GM18951 (cell line): ENCODE data around the gene RASAL2.
"Not testable (repeated sequence)": the region's sequence is repeated elsewhere in the genome, so short reads cannot be mapped to it uniquely, and the experiment has no call there.

ENCODE experiments used
- POLR2A ChIP-seq: IDR thresholded peaks from 4 replicates; pipeline ENCODE4 v1.6.1; 2011; ENCODE audit warnings: mild to moderate bottlenecking; ENCODE audit not compliant: insufficient read length, insufficient read depth; ENCODE audit errors: extremely low read depth
- in situ Hi-C: fragments of 300-500 bp; cut with MboI; formaldehyde crosslinking; loops from one replicate; pipeline ENCODE4 v1.12.0; 2022; ENCODE audit warnings: low sequenced_read_pairs, mixed read lengths, inconsistent platforms; ENCODE audit not compliant: unreplicated experiment

Gene RASAL2

DNA sequence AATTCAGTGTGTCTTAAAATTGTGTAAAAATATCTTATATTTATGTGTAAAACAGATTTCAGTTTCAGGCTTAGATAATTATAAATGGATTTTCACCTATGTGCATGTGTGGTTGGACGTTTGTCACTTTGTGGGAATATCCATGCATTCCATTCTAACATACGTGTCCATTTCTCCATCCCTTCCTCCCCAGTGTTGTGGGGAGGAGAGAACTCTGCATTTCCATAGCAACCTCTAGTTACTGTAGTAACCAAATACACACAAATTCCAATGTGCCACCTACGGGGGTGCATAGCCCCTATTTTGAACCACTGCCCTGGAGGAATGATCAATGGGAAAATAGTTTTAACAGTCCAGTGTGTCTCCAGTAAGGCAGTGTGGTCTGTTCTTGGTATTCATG lies 79.0 kb downstream of the RASAL2 start:
- no peak for TF ChIP-seq POLR2A
- in situ Hi-C loops, result no loop called here

DNA sequence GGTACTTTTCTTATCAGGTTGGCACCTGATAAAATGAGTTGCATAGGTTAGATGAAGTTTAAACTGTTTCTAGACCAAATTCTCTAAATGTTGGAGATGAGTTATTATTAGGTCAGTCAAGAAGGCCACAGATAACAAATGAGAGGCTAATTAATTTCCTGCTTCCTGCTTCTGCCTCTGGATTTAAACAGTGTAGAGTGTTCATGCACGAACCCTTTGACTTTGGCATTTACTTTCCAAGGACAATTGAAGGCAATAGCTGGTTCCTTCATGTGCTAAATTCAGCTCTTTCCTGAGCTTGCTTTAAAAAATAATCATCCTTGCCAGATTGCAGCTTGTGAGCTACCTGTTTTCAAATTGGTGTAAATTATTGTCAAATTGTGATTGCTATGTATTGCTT lies 80.6 kb downstream of the RASAL2 start:
- in situ Hi-C loops, result no loop called here
- TF ChIP-seq POLR2A, result no peak

DNA sequence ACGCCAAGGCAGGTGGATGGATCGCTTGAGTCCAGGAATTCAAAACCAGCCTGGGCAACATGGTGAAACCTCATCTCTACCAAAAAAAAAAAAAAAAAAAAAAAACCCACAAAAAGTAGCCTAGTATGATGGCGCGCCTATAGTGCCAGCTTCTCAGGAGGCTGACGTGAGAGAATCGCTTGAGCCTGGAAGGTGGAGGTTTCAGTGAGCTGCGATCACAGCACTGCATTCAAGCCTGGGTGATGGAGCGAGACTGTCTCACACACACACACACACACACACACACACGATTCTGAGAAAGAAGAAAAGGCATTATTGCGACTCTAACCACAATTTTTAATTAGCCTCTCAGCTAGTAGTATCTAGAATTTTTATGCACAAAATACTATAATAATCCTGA lies 86.5 kb downstream of the RASAL2 start:
- in situ Hi-C loops, result no loop called here
- TF ChIP-seq POLR2A, result no peak

DNA sequence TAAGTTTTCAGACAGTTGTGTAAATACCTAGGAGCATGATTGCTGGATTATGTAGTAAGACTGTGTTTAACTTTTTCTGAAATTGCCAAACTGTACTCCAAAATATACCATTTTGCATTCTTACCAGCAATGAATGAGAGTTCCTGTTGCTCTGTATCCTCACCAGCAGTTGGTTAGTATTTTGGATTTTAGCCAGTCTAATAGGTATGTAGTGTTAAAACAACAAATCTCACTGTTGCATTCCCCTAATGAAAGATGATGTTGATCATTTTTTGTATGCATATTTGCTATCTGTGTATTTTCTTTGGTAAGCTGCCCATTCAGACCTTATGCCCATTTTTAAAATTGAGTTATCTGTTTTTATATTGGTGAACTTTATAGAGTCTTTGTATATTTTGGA lies 89.9 kb downstream of the RASAL2 start:
- in situ Hi-C loops, result no loop called here

DNA sequence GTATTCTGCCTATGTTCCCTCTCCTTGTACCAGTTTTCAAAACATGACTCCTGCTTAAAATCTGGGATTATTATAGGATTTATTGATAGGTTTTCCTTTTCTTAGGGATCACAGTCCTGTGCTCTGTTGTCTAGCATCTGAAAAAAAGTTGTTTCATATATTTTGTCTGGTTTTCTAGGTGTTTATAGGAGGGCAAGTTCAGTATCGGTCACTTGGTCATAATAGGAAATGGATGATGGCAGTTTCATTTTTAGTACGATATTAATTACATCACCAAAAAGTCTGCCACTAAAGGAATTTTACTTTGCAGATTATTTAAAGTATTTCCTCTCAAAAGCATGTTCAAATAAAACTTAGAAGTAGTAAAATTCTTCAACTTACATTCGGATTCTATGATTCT lies 94.4 kb downstream of the RASAL2 start:
- no peak for TF ChIP-seq POLR2A
- in situ Hi-C loops, result no loop called here

More for the DNA sequence above, 89.9 kb downstream of the RASAL2 start:
- no peak for TF ChIP-seq POLR2A

DNA sequence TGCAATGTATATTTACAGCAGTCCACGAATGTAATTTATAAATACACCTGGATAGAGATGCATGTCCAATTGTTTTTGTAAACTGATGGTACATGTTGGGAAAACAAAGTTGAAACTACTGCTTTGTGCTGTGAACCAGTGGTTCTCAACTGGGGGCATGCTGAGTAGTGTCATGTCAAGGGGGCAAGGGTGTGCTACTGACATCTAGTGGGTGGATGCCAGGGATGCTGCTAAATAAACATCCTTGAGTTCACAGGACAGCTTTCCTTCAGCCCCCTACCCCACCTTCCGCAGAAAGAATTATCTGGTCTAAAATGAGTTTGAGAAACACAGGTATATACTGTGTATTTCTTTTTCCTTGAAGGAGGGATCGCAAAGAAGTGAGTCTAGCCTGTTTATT lies 95.9 kb downstream of the RASAL2 start:
- no peak for TF ChIP-seq POLR2A
- in situ Hi-C loops, result no loop called here

DNA sequence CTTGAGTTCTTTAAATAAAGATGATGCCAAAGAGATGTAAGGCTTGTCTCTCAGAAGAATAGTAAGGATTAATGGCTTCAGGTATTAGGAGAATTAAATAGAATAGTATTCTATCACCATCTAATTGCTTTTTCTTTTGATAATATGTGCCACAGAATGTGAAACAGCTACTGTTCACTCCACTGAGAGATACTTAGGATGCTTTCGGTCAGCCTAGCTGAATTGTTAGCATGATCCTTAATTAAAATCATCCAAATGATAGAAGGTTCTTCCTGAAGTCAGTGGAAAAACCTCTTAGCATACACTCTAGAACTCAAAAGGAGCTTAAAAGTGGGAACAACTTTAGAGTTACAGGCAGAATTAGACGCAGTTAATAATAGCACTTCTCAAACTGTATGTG lies 97.0 kb downstream of the RASAL2 start:
- in situ Hi-C loops, result no loop called here

DNA sequence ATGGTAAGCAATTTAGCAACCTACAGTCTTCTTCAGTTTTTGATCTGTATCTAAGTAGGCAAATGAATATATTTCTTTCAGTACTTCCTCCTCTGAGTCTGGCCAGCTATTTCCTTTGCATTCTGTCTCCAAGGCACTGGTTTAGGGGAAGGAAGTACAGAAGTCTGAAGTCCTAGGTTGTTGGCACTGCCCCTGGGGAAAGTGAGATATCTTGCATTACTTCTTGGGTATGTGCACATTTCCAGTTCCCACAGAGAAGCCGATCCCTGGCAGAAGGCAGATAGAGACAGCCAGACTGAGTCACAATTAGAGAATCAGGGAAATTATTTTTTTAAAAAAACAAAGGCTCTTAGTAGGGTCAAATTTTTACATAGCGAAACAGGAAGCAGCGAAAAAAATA lies 98.8 kb downstream of the RASAL2 start:
- in situ Hi-C loops, result no loop called here
- TF ChIP-seq POLR2A, result no peak

More for the DNA sequence above, 97.0 kb downstream of the RASAL2 start:
- TF ChIP-seq POLR2A, result no peak

DNA sequence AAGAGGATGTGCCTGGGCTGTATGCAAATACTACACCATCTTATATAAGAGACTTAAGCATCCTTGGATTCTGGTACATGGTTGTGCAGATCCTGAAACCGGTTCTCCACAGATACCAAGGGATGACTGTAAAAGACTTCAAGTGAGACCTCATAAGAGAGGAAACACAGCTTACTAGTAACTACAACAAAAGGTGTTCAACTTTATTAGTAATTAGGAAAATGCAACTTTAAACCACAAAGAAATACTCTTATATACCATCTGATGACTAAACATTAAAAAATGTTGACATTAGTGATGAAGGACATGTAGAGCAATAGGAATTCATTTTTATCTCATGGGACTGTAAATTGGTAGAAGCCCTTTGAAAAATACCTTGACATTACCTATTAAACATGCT lies 102.7 kb downstream of the RASAL2 start:
- no peak for TF ChIP-seq POLR2A
- in situ Hi-C loops, result no loop called here

DNA sequence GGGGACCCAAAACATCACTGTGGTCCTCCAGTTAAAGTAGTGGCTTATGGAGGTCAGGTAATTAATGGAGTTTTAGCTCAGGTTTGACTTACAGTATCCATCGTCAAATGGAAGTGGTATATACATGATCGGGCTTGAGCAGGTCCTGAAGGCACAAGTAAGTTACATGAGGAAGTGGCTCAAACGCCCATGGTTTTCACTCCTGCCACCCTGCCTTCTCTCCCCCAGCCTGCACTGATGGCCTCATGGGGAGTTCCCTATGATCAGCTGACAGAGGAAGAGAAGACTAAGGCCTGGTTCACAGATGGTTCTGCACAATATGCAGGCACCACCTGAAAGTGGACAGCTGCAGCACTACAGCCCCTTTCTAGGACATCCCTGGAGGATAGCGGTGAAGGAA lies 108.2 kb downstream of the RASAL2 start:
- in situ Hi-C loops, result not testable (repeated sequence)

DNA sequence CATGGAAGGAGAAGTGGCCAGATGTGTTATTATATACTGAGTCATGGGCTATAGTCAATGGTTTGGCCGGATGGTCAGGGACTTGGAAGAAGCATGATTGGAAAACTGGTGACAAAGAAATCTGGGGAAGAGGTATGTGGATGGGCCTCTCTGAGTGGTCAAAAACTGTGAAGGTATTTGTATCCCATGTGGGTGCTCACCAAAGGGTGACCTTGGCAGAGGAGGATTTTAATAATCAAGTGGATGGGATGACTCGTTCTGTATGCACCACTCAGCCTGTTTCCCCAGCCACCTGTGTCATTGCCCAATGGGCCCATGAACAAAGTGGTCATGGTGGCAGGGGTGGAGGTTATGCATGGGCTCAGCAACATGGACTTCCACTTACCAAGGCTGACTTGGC lies 108.6 kb downstream of the RASAL2 start:
- in situ Hi-C loops, result not testable (repeated sequence)

DNA sequence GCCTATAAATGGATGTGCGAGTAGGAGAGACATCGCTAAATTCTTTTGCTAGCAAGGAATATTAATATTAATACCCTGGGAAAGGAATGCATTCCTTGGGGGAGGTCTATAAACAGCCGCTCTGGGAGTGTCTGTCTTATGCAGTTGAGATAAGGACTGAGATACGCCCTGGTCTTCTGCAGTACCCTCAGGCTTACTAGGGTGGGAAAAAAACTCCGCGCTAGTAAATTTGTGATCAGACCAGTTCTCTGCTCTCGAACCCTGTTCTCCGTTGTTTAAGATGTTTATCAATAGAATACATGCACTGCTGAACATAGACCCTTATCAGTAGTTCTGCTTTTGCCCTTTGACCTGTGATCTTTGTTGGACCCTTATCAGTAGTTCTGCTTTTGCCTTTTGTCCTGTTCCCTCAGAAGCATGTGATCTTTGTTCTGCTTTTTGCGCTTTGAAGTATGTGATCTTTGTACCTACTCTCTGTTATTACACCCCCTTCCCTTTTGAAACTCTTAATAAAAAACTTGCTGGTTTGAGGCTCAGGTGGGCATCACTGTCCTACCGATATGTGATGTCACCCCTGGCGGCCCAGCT lies 114.5 kb downstream of the RASAL2 start:
- in situ Hi-C loops, result not testable (repeated sequence)

DNA sequence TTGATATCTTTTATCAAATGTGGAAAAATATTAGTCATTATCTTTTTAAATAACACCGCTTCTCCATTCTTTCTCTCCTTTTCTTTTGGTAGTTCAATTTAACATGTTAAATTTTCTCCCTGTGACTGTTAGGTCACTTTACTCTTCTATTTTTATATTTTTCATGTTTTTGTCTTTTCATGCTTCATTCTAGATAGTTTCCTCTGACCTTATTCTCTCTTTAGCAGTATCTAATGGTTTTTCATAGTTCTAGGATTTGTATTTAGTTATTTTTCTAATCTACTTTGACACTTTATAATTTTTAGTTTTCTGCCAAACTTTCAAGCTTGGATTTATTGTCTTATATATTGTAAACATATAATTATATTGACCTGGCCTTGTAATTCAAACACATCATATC lies 116.0 kb downstream of the RASAL2 start:
- in situ Hi-C loops, result no loop called here
- TF ChIP-seq POLR2A, result no peak

DNA sequence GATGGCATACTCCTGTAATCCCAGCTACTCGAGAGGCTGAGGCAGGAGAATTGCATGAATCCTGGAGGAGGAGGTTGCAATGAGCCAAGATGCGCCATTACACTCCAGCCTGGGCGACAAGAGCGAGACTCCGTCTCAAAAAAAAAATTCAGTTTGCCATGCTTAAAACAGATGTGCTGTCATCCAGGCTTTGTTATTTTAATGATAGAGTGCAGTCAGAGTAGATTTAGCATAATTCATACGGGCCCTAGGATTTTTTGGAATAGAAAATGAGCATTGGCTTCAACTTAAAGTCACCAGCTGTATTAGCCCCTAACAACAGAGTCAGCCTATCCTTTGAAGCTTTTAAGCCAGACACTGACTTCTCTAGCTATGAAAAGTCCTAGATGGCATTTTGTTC lies 124.6 kb downstream of the RASAL2 start:
- TF ChIP-seq POLR2A, result no peak
- in situ Hi-C loops, result no loop called here

DNA sequence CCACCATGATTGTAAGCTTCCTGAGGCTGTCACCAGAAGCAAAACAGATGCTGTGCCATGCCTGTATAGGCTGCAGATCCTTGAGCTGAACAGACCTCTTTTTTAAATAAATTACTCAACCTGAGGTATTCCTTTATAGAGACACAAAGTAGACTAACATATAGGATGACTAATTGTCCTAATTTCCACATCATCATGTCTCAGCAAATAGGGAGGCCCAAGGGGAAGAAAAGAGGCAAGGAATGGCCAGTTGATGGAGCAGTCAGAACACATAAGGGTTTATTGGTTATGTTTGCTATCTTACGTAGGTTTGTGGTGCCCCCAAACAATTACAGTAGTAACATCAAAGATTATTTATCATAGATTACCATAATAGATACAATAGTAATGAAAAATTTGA lies 126.2 kb downstream of the RASAL2 start:
- in situ Hi-C loops, result no loop called here
- no peak for TF ChIP-seq POLR2A

DNA sequence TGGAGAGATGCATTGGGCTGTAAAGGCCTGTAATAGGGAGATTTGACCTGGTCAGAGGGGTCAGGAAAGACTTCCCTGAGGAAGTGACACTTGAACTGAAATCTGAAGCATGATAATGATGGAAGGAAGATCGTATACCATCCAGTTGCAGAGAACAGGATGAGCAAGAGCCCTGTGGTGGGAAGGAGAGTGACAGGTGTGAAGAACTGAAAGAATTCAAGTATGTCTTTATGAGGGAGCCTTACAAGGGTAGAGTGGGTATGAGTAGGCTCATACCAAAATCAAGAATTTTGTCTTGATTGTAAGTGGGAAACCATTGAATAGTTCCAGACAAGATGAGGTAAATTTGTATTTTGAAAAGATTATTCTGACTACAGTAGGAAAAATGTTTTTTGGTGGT lies 129.4 kb downstream of the RASAL2 start:
- no peak for TF ChIP-seq POLR2A
- in situ Hi-C loops, result no loop called here

DNA sequence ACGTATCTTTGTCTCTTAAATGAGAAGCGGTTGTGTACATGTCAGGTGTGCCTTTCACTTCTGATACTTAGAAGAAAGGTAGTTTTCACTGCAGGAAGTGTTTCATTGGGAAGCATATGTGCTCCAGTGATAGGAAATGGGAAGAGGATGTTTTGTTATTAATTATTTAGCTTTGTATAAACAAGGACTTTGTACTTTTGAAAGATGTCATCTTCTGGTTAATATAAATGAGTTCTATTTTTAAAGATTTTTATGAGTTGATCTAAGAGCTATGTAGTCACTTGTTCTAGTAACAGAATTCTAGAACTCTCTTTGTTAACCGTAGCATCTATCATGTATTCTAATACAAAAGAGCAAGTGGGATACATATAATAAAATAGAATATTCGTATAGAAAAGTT lies 130.5 kb downstream of the RASAL2 start:
- TF ChIP-seq POLR2A, result no peak
- in situ Hi-C loops, result no loop called here
